ENCODE measurements around the gene NR1H4. TPM values are rescaled to one million over a fixed set of nuclear protein-coding genes. Genes with fewer than 3 reads are reported as not detected.

NR1H4 gene
- total RNA-seq, 1 experiment from 2014 or later, result not detected

- POLR2A ChIA-PET, result interaction anchor here (0.7 kb wide), 1 partner anchor 24 kb away, joined by 4 read pairs; no protein-coding TSS in a partner anchor
- Mint-ChIP-seq H3K27me3 (ENCODE audit: low read depth) (no peaks in the 10 kb centered on the region), H3K27ac (no peak overlapping the region), H3K9me3 (peaks cover 10% of the 10 kb centered on the region), H3K36me3 (no peaks in the 10 kb centered on the region), H3K4me3 (no peak overlapping the region), H3K4me1 (peaks cover 5% of the 10 kb centered on the region)
- CTCF ChIA-PET, result interaction anchor here (1.2 to 1.9 kb wide), 2 partner anchors 115 to 152 kb away, joined by 4 to 11 read pairs; no protein-coding TSS in a partner anchor
- ATAC-seq (no peak; the same call in 1 of the 2 replicates), DNase-seq (ENCODE audit: low spot score) (no peak)
- TF ChIP-seq FOXJ3 (CRISPR knock-in tag; IDR thresholded peaks at IDR 0.05; ENCODE audit: borderline replicate concordance), result no peak
- no peak for TF ChIP-seq AR (CRISPR knock-in tag; IDR thresholded peaks at IDR 0.05)
- no peak for TF ChIP-seq MAX (CRISPR knock-in tag; IDR thresholded peaks at IDR 0.05)
- TF ChIP-seq RELA (CRISPR knock-in tag; IDR thresholded peaks at IDR 0.05; ENCODE audit: borderline replicate concordance), result no peak
- no peak for TF ChIP-seq ZNF425 (CRISPR knock-in tag; conservative IDR thresholded peaks at IDR 0.05)
- no peak for TF ChIP-seq ZBTB43 (CRISPR knock-in tag; IDR thresholded peaks at IDR 0.05)
- TF ChIP-seq FOXK1 (CRISPR knock-in tag; IDR thresholded peaks at IDR 0.05), result no peak
- no peak for TF ChIP-seq ATF2 (CRISPR knock-in tag; IDR thresholded peaks at IDR 0.05; ENCODE audit: borderline replicate concordance, low read depth)
- TF ChIP-seq ZBTB21 (CRISPR knock-in tag; IDR thresholded peaks at IDR 0.05; ENCODE audit: borderline replicate concordance), result no peak
- no peak for TF ChIP-seq ATF3 (CRISPR knock-in tag; conservative IDR thresholded peaks at IDR 0.05)
- no peak for TF ChIP-seq AFF4 (CRISPR knock-in tag; IDR thresholded peaks at IDR 0.05; ENCODE audit: borderline replicate concordance)
- TF ChIP-seq CTCF (IDR thresholded peaks at IDR 0.05), result no peak
- TF ChIP-seq ESRRA (CRISPR knock-in tag; IDR thresholded peaks at IDR 0.05; ENCODE audit: borderline replicate concordance), result no peak
- TF ChIP-seq CBFB (CRISPR knock-in tag; IDR thresholded peaks at IDR 0.05; ENCODE audit: low read depth), result no peak
- no peak for TF ChIP-seq JAZF1 (CRISPR knock-in tag; IDR thresholded peaks at IDR 0.05)
Observed at GRCh38 chr12:100520048-100520769, 46.5 kb downstream of the NR1H4 start.

Measured in WTC11 (cell line).